ENCODE data around the gene BABAM2.

Gene BABAM2

GRCh38 chr2:28172114-28172898, 281.8 kb downstream of the BABAM2 start:
- no peak for DNase-seq

- no peak for DNase-seq
Measured at GRCh38 chr2:28173377-28173776, 282.8 kb downstream of the BABAM2 start.

GRCh38 chr2:28174211-28174610, 283.7 kb downstream of the BABAM2 start:
- no peak for DNase-seq

- DNase-seq = no peak
Measured at GRCh38 chr2:28175028-28175427, 284.5 kb downstream of the BABAM2 start.

- no peak for DNase-seq
Measured at GRCh38 chr2:28178946-28179345, 288.4 kb downstream of the BABAM2 start.

- DNase-seq = no peak
Measured at GRCh38 chr2:28181801-28182200, 291.3 kb downstream of the BABAM2 start.

- DNase-seq = no peak
Measured at GRCh38 chr2:28182348-28182747, 291.8 kb downstream of the BABAM2 start.

GRCh38 chr2:28185153-28185552, 294.6 kb downstream of the BABAM2 start:
- DNase-seq = no peak

GRCh38 chr2:28185891-28186290, 295.4 kb downstream of the BABAM2 start:
- no peak for DNase-seq

- DNase-seq = no peak
Measured at GRCh38 chr2:28187186-28187585, 296.7 kb downstream of the BABAM2 start.

- no peak for DNase-seq
Measured at GRCh38 chr2:28188436-28188835, 297.9 kb downstream of the BABAM2 start.

GRCh38 chr2:28193630-28194403, 303.3 kb downstream of the BABAM2 start:
- no peak for DNase-seq

GRCh38 chr2:28199995-28200679, 309.6 kb downstream of the BABAM2 start:
- DNase-seq = no peak

- no peak for DNase-seq
Measured at GRCh38 chr2:28201671-28202180, 311.2 kb downstream of the BABAM2 start.

GRCh38 chr2:28202719-28203118, 312.2 kb downstream of the BABAM2 start:
- DNase-seq = no peak

- DNase-seq = no peak
Measured at GRCh38 chr2:28206762-28207161, 316.2 kb downstream of the BABAM2 start.

GRCh38 chr2:28209261-28209691, 318.7 kb downstream of the BABAM2 start:
- DNase-seq = no peak

GRCh38 chr2:28209864-28210263, 319.3 kb downstream of the BABAM2 start:
- DNase-seq = no peak

GRCh38 chr2:28210535-28210934, 320.0 kb downstream of the BABAM2 start:
- DNase-seq = no peak

GRCh38 chr2:28216331-28216730, 325.8 kb downstream of the BABAM2 start:
- DNase-seq = no peak

- DNase-seq = no peak
Measured at GRCh38 chr2:28217042-28217740, 326.7 kb downstream of the BABAM2 start.

- no peak for DNase-seq
Measured at GRCh38 chr2:28219138-28219537, 328.6 kb downstream of the BABAM2 start.

All from NCI-H187 (cell line).